ENCODE data around the gene ANGPTL8.

DNA sequence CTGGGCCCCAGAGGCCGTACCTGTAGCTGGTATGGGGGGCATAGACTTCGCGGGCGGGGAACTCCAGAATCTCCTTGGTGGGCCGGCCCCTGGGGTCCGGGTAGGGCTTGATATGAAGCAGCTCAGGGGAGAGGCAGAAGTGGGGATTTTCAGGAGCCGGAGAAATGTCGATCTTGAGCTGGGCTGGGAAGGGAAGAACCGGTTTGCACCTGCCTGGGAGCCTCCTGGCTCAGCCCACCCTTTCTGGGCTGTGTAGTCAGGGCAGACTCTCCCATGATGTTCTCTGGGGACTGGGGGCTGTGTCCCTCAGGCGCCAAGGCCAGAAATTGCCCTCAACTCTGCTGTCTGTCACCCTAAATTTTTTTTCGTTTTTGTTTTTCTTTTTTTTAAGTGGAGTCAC is 2.6 kb downstream of the ANGPTL8 start:
- TF ChIP-seq POLR2A (IDR thresholded peaks at IDR 0.05): no peak
- TF ChIP-seq, protein P1, sequence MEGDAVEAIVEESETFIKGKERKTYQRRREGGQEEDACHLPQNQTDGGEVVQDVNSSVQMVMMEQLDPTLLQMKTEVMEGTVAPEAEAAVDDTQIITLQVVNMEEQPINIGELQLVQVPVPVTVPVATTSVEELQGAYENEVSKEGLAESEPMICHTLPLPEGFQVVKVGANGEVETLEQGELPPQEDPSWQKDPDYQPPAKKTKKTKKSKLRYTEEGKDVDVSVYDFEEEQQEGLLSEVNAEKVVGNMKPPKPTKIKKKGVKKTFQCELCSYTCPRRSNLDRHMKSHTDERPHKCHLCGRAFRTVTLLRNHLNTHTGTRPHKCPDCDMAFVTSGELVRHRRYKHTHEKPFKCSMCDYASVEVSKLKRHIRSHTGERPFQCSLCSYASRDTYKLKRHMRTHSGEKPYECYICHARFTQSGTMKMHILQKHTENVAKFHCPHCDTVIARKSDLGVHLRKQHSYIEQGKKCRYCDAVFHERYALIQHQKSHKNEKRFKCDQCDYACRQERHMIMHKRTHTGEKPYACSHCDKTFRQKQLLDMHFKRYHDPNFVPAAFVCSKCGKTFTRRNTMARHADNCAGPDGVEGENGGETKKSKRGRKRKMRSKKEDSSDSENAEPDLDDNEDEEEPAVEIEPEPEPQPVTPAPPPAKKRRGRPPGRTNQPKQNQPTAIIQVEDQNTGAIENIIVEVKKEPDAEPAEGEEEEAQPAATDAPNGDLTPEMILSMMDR (IDR thresholded peaks at IDR 0.05): no peak

Data from adrenal gland (tissue), 5 donors.